HFFc6 (cell line): ENCODE measurements around the gene GOLGA8S. TPM values are rescaled to one million over a fixed set of nuclear protein-coding genes. Genes with fewer than 3 reads are reported as not detected.
"Not testable (repeated sequence)": the region's sequence is repeated elsewhere in the genome, so short reads cannot be mapped to it uniquely, and the experiment has no call there.

Experiments used
- DNase-seq: peaks from one replicate; pipeline ENCODE4 v3.0.0-alpha.2; 2018
- H3K27ac Mint-ChIP-seq: 2 replicates; pipeline ENCODE4 v1.8.0; 2020; ENCODE audit warnings: mild to moderate bottlenecking, mixed read lengths
- H3K27me3 Mint-ChIP-seq: 2 replicates; pipeline ENCODE4 v1.8.0; 2021; ENCODE audit warnings: mild to moderate bottlenecking, moderate library complexity, mixed read lengths; ENCODE audit not compliant: insufficient read depth
- H3K36me3 Mint-ChIP-seq: 2 replicates; pipeline ENCODE4 v1.8.0; 2021; ENCODE audit warnings: low read depth, mixed read lengths
- H3K4me1 Mint-ChIP-seq: 2 replicates; pipeline ENCODE4 v1.8.0; 2020; ENCODE audit warnings: low read depth, mixed read lengths
- H3K4me3 Mint-ChIP-seq: 2 replicates; pipeline ENCODE4 v1.8.0; 2020; ENCODE audit warnings: mild to moderate bottlenecking, moderate library complexity, mixed read lengths
- H3K9me3 Mint-ChIP-seq: 2 replicates; pipeline ENCODE4 v1.8.0; 2020; ENCODE audit warnings: mild to moderate bottlenecking, mixed read lengths
- total RNA-seq, 6 experiments: library from RNA; stranded (reverse); fragmentation: NEBNext Ultra II Directional; extraction: Animal tissue kit (Norgen Biotek cat#: 25700); gene quantifications; 2 replicates in 1 of 6; 3 replicates in 5 of 6; pipeline ENCODE4 v1.2.3, GENCODE V29; 2021
- TF ChIP-seq, protein P1 (sequence below): fragments of 200-600 bp; sonication (generic); IDR thresholded peaks from 2 replicates; pipeline ENCODE4 v1.5.0; 2021; ENCODE audit warnings: antibody characterized with exemption, mild to moderate bottlenecking

GOLGA8S gene
- total RNA-seq, 6 experiments from 2014 or later: 0.08 TPM; not detected in 5

DNA sequence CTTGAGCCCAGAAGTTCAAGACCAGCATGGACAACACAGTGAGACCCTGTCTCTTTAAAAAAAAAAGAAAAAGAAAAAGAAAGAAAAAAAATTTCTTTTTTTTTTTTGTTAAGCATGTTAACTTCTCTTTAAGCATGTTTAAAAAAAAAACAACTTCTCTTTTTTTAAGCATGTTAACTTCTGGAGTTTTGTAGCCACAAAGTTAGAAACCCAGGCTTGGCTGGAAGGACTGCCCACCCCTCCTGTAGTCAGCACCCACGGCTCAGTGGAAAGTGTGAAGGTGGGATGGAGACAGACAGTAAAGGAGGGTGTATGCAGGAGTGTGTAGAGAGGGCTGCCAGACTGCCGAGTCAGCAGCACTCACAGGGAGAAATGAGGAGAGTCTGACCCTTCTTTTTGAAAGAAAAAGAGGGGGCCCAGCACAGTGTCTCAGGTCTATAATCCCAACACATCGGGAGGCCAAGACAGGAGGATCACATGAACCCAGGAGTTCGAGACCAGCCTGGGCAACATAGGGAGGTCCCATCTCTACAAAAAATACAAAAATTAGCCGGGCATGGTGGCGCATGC is 33.2 kb downstream of the GOLGA8S start:
- H3K27ac Mint-ChIP-seq: no peak overlapping the region
- H3K27me3 Mint-ChIP-seq: peaks cover 11% of the 10 kb centered on the region
- H3K4me3 Mint-ChIP-seq: no peak overlapping the region
- TF ChIP-seq, protein P1, sequence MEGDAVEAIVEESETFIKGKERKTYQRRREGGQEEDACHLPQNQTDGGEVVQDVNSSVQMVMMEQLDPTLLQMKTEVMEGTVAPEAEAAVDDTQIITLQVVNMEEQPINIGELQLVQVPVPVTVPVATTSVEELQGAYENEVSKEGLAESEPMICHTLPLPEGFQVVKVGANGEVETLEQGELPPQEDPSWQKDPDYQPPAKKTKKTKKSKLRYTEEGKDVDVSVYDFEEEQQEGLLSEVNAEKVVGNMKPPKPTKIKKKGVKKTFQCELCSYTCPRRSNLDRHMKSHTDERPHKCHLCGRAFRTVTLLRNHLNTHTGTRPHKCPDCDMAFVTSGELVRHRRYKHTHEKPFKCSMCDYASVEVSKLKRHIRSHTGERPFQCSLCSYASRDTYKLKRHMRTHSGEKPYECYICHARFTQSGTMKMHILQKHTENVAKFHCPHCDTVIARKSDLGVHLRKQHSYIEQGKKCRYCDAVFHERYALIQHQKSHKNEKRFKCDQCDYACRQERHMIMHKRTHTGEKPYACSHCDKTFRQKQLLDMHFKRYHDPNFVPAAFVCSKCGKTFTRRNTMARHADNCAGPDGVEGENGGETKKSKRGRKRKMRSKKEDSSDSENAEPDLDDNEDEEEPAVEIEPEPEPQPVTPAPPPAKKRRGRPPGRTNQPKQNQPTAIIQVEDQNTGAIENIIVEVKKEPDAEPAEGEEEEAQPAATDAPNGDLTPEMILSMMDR: no peak
- H3K36me3 Mint-ChIP-seq: no peaks in the 10 kb centered on the region
- H3K9me3 Mint-ChIP-seq: no peaks in the 10 kb centered on the region; the same call in 1 of the 2 replicates
- DNase-seq: no peak
- H3K4me1 Mint-ChIP-seq: no peaks in the 10 kb centered on the region

GRCh38 chr15:23395030-23395692 is 40.6 kb downstream of the GOLGA8S start:
- Mint-ChIP-seq H3K4me1 (no peaks in the 10 kb centered on the region), H3K27ac (no peak overlapping the region), H3K36me3 (no peaks in the 10 kb centered on the region), H3K27me3 (no peaks in the 10 kb centered on the region; the same call in 1 of the 2 replicates), H3K4me3 (peak overlapping the region; percentile 34; the same call in 1 of the 2 replicates), H3K9me3 (peaks cover 6% of the 10 kb centered on the region; the same call in 1 of the 2 replicates)
- TF ChIP-seq, protein P1: no peak
- no peak for DNase-seq

- H3K4me3 Mint-ChIP-seq: peak overlapping the region; percentile 34; the same call in 1 of the 2 replicates
- H3K27ac Mint-ChIP-seq: no peak overlapping the region
- H3K27me3 Mint-ChIP-seq: no peaks in the 10 kb centered on the region; the same call in 1 of the 2 replicates
- TF ChIP-seq, protein P1: no peak
- no peaks in the 10 kb centered on the region for H3K4me1 Mint-ChIP-seq
- peaks cover 9% of the 10 kb centered on the region; the same call in 1 of the 2 replicates for H3K9me3 Mint-ChIP-seq
- no peaks in the 10 kb centered on the region for H3K36me3 Mint-ChIP-seq
- no peak for DNase-seq
Observed at GRCh38 chr15:23395832-23396231, 41.3 kb downstream of the GOLGA8S start.

GRCh38 chr15:23397779-23398178 is 43.2 kb downstream of the GOLGA8S start:
- H3K4me3 Mint-ChIP-seq: no peak overlapping the region
- no peak for DNase-seq
- no peak overlapping the region for H3K27ac Mint-ChIP-seq
- no peaks in the 10 kb centered on the region for H3K4me1 Mint-ChIP-seq
- no peaks in the 10 kb centered on the region; the same call in 1 of the 2 replicates for H3K27me3 Mint-ChIP-seq
- TF ChIP-seq, protein P1: no peak
- peaks cover 14% of the 10 kb centered on the region; the same call in 1 of the 2 replicates for H3K9me3 Mint-ChIP-seq
- no peaks in the 10 kb centered on the region for H3K36me3 Mint-ChIP-seq

GRCh38 chr15:23398357-23398756 is 43.8 kb downstream of the GOLGA8S start:
- not testable (repeated sequence) for H3K4me1 Mint-ChIP-seq, H3K36me3 Mint-ChIP-seq, DNase-seq, H3K4me3 Mint-ChIP-seq, H3K27me3 Mint-ChIP-seq, H3K27ac Mint-ChIP-seq
- H3K9me3 Mint-ChIP-seq: peaks cover 14% of the 10 kb centered on the region; the same call in 1 of the 2 replicates

GRCh38 chr15:23399207-23399606 is 44.7 kb downstream of the GOLGA8S start:
- H3K27me3 Mint-ChIP-seq, H3K4me1 Mint-ChIP-seq, H3K27ac Mint-ChIP-seq, H3K4me3 Mint-ChIP-seq, DNase-seq, H3K36me3 Mint-ChIP-seq: not testable (repeated sequence)
- peaks cover 14% of the 10 kb centered on the region; the same call in 1 of the 2 replicates for H3K9me3 Mint-ChIP-seq
